22Rv1 (cell line): ENCODE data around the gene HRH3.

Source experiments
- CTCF ChIP-seq: fragments of 450-650 bp; IDR thresholded peaks from 2 replicates; pipeline ENCODE4 v1.5.1; 2017; ENCODE audit warnings: mild to moderate bottlenecking
- ZFX ChIP-seq: fragments of 450-650 bp; IDR thresholded peaks from 2 replicates; pipeline ENCODE4 v1.6.1; 2017; ENCODE audit warnings: antibody characterized with exemption, borderline replicate concordance

GRCh38 chr20:62234339-62234738 lies 14.3 kb upstream of the HRH3 start:
- TF ChIP-seq CTCF, result no peak
- TF ChIP-seq ZFX, result no peak
